Middle frontal gyrus (tissue), 1 donor: Measurements from ENCODE around the gene RNPEP.
A peak's percentile ranks its signal among the peaks of the same experiment; 100 is the strongest.
"Not testable (repeated sequence)": the region's sequence is repeated elsewhere in the genome, so short reads cannot be mapped to it uniquely, and the experiment has no call there.

ENCODE experiments used
- DNase-seq: peaks from one replicate; pipeline ENCODE4 v3.0.0-alpha.2; 2015; ENCODE audit warnings: low spot score; ENCODE audit errors: extremely low spot score

RNPEP gene, protein sequence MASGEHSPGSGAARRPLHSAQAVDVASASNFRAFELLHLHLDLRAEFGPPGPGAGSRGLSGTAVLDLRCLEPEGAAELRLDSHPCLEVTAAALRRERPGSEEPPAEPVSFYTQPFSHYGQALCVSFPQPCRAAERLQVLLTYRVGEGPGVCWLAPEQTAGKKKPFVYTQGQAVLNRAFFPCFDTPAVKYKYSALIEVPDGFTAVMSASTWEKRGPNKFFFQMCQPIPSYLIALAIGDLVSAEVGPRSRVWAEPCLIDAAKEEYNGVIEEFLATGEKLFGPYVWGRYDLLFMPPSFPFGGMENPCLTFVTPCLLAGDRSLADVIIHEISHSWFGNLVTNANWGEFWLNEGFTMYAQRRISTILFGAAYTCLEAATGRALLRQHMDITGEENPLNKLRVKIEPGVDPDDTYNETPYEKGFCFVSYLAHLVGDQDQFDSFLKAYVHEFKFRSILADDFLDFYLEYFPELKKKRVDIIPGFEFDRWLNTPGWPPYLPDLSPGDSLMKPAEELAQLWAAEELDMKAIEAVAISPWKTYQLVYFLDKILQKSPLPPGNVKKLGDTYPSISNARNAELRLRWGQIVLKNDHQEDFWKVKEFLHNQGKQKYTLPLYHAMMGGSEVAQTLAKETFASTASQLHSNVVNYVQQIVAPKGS

DNA sequence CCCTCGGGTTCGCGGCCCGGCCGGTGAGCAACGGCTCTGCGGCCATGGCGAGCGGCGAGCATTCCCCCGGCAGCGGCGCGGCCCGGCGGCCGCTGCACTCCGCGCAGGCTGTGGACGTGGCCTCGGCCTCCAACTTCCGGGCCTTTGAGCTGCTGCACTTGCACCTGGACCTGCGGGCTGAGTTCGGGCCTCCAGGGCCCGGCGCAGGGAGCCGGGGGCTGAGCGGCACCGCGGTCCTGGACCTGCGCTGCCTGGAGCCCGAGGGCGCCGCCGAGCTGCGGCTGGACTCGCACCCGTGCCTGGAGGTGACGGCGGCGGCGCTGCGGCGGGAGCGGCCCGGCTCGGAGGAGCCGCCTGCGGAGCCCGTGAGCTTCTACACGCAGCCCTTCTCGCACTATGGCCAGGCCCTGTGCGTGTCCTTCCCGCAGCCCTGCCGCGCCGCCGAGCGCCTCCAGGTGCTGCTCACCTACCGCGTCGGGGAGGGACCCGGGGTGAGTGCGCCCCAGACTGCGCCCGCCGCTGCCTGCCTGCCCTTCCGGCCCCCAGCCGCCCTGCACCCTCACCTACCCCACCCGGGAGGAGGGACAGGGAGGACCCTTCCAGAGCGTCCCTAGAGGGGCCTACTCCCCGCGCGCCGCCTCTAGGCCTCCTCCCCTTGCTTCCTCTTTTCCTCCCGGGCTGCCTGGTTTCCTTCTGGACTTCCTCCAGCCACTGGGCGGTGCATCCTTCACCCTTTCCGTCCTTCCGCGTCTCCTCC is at the start of gene RNPEP:
TSS of gene RNPEP (plus strand) at position 26 of the 757 bp plus-strand sequence. CDS start at position 45, 19 bp downstream.
- DNase-seq: no peak

DNA sequence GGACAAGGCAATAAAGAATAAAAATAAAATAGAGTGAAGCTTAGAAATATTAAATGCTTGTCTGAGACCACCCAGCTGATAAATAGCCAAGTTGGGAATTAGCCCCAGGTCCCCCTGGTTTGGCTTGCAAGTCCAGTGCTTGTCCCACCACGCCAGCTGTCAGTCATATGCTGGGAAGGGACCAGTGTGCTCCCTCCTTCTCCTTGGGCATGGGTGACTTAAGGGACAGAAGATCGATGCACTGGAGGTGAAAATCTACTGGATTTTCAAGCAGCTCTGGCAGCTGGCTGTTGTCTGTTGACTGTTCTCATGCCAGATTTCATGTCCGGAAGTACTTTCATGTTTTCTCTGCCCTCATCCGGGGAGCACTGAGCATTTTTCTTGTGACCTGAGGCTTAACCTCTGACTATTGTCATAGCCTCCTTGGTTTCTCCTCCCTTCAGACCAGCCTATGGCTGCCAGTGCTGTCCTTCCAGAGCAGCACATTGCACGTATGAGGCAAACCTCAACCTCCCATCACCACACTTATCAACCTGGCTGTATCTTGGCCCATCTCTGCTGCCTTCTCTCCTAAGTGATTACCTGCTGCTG is 48.5 kb upstream of the RNPEP start:
- no peak for DNase-seq

- DNase-seq: no peak
These were observed 44.7 kb upstream of the RNPEP start for GRCh38 chr1:201937624-201938213.

GRCh38 chr1:201938440-201939035 is 43.9 kb upstream of the RNPEP start:
- no peak for DNase-seq

GRCh38 chr1:201939148-201939547 is 43.3 kb upstream of the RNPEP start:
- no peak for DNase-seq

DNA sequence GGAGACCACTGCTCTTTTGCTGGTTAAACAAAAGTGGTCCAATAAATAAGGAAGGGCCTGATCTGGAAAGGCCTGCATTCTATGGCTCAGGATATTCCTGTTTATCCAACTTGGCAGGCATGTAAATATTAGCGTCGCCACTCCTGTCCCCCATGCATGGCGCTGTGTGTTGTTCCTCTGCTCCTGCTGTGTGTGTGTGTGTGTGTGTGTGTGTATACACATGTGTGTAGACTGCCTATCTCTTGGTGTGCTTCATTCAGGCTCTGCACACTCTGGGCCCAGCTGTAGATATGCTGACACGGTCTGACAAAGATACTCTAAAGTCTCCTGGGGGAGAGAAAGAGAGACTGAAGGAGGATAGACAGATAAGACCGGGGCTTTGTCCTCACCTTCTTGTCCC is 42.9 kb upstream of the RNPEP start:
- no peak for DNase-seq

GRCh38 chr1:201940316-201940715 is 42.1 kb upstream of the RNPEP start:
- not testable (repeated sequence) for DNase-seq

DNA sequence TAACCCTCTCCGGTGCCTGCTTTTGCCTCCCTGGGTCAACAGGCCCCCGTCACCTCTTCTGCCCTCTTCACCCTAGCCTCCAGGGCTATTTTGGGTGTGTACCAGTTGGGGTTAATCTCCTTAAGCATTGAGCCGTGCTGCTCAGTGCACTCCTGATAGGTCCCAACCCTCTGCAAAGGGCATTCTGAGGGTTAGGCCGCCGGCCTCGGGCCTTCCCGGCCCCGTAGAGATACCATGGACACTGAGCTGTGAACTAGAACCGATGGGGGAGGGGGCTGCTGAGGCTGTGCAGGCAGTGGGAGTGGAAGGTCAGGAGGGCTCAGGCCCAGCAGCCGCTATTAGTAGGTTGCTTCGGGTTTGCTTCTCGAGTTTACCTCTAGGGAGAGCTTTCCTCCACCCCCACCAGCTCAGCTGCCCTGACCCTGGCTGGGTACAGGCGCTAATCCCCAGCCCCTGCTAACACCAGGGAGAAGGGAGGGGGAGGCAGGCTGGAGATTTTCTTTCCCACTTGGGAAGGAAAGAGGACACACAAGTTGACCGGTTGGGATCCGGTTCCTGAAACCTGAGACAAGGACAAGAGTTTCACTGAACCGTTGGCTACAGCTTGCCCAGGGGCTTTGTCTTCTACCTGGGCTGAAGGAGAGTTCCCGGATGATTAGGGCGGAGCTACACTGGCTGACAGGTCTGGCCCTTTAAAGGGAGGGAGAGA is 40.9 kb upstream of the RNPEP start:
- no peak for DNase-seq

DNA sequence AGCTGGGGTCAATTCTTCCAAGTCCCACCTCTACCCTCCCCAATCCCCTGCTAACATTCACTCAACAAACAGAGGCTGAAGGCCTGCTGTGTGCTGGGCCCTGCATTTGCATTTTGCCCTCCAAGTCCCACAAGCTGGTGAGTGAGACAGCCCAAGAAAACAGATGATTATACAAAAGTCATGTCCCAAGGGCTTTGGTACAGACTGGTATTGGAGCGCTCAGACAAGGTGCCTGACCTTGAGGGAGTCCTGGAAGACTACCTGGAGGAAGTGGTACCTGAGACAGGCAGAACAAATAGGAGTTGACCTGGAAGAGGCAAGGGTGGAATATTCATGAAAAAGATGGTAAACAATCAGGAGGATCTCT is 40.3 kb upstream of the RNPEP start:
- DNase-seq: no peak

- no peak for DNase-seq
These were observed 38.4 kb upstream of the RNPEP start for GRCh38 chr1:201944002-201944401.

GRCh38 chr1:201944639-201945038 is 37.8 kb upstream of the RNPEP start:
- DNase-seq: no peak

DNA sequence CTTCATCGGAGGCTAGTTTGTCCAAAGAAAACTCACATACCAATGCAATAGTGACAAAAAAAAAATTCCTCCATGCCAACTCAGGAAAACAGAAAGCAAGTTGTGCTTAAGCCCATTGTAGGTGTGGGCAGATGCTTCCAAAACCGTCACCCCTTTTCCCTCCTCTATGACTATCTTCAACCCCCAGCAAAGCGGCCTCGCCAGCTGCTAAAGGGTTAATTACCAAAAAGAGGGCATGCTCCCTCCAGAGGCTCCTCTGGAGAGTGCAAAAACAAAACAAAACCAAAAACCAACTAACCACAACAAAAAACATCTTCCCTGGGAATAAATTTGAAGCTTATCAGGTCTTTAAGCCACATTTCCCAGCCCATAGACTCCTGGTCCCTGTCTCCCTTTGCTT is 37.3 kb upstream of the RNPEP start:
- no peak for DNase-seq

DNA sequence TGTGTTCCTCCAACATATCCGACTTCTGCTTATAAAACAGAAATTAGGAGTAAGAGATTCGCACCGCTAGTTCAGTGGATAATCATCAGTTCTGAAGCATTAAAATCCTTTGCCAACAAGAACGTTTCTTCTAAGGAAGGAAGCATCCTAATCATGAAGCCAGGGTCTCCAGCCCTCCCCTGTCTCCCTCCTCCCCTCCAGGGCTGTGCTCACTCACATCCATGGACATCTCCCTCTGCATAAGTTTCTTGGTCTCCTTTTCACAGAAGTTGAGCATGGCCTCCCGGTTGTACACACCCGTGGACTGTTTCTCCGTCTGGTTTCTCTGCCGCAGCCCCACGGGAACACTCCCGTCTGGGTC is 36.6 kb upstream of the RNPEP start:
- no peak for DNase-seq

- no peak for DNase-seq
These were observed 36.1 kb upstream of the RNPEP start, which contains the start of gene LMOD1 for GRCh38 chr1:201946224-201946908. Gene LMOD1 (minus strand): TSS chr1:201946548. CDS start chr1:201946340, 208 bp downstream.

GRCh38 chr1:201947697-201948008 is 34.8 kb upstream of the RNPEP start:
- no peak for DNase-seq

- DNase-seq: no peak
These were observed 33.0 kb upstream of the RNPEP start for GRCh38 chr1:201949491-201949890.

- no peak for DNase-seq
These were observed 28.0 kb upstream of the RNPEP start for GRCh38 chr1:201954263-201955008.

GRCh38 chr1:201955009-201955728 is 27.3 kb upstream of the RNPEP start, which contains the start of gene TIMM17A:
Gene TIMM17A (plus strand): TSS chr1:201955503. CDS start chr1:201955527, 24 bp downstream.
- peak; percentile 98 for DNase-seq
